Keratinocyte (primary cell): ENCODE data around the gene AGXT2. TPM values are rescaled to one million over a fixed set of nuclear protein-coding genes. Genes with fewer than 3 reads are reported as not detected.

ENCODE experiments used
- DNase-seq: peaks from one replicate; pipeline ENCODE4 v3.0.0-alpha.2; 2011; ENCODE audit warnings: low read depth, missing footprints, low spot score
- FAIRE-seq: peaks from 2 replicates; lab custom pipeline; 2011; peaks lifted over from hg19 to GRCh38; lab: Jason Lieb, UNC
- H2AFZ ChIP-seq: 2 replicates; pipeline ENCODE4 v1.6.0; 2012; ENCODE audit warnings: low read length, control low read depth, inconsistent platforms; ENCODE audit not compliant: control insufficient read depth
- H3K27ac ChIP-seq: 2 replicates; pipeline ENCODE4 v1.5.1; 2011; ENCODE audit warnings: low read length; ENCODE audit not compliant: control insufficient read depth, insufficient read depth
- H3K27me3 ChIP-seq: 3 replicates; pipeline ENCODE4 v1.6.0; 2011; ENCODE audit warnings: low read length; ENCODE audit not compliant: control insufficient read depth, insufficient read depth; ENCODE audit errors: extremely low read depth
- H3K36me3 ChIP-seq, 2 experiments: 2 replicates in 1 of 2; 3 replicates in 1 of 2; pipeline ENCODE4 v1.5.1; 2011; ENCODE audit warnings: low read length in 2 of 2, mild to moderate bottlenecking in 1 of 2; ENCODE audit not compliant: control insufficient read depth in 2 of 2, insufficient read depth in 2 of 2; ENCODE audit errors: extremely low read depth in 1 of 2
- H3K4me1 ChIP-seq: 3 replicates; pipeline ENCODE4 v1.5.1; 2011; ENCODE audit warnings: low read length; ENCODE audit not compliant: control insufficient read depth, insufficient read depth; ENCODE audit errors: extremely low read depth
- H3K4me2 ChIP-seq: 3 replicates; pipeline ENCODE4 v1.6.0; 2011; ENCODE audit warnings: low read depth, low read length; ENCODE audit not compliant: control insufficient read depth, insufficient read depth; ENCODE audit errors: extremely low read depth
- H3K4me3 ChIP-seq, 3 experiments: fragments of 200-600 bp in 1 of 3; sonication (generic) in 1 of 3; 2 replicates in 2 of 3; 3 replicates in 1 of 3; pipeline ENCODE4 v1.5.1; 2011 to 2016; ENCODE audit warnings: low read length in 3 of 3, mild to moderate bottlenecking in 3 of 3, control low read depth in 2 of 3, inconsistent platforms in 1 of 3, low read depth in 1 of 3, mixed read lengths in 1 of 3, mixed run types in 1 of 3, moderate library complexity in 1 of 3; ENCODE audit not compliant: control insufficient read depth in 2 of 3, insufficient read depth in 2 of 3; ENCODE audit errors: extremely low read depth in 1 of 3
- H3K79me2 ChIP-seq: 2 replicates; pipeline ENCODE4 v1.6.0; 2012; ENCODE audit warnings: low read length; ENCODE audit not compliant: control insufficient read depth, insufficient read depth
- H3K9ac ChIP-seq: 3 replicates; pipeline ENCODE4 v1.6.0; 2011; ENCODE audit warnings: low read length; ENCODE audit not compliant: control insufficient read depth, insufficient read depth; ENCODE audit errors: extremely low read depth
- H3K9me1 ChIP-seq: 3 replicates; pipeline ENCODE4 v1.6.0; 2011; ENCODE audit warnings: low read length; ENCODE audit not compliant: control insufficient read depth, insufficient read depth; ENCODE audit errors: extremely low read depth
- H3K9me3 ChIP-seq: 2 replicates; pipeline ENCODE4 v1.5.1; 2012; ENCODE audit warnings: low read depth, low read length; ENCODE audit not compliant: control insufficient read depth
- H4K20me1 ChIP-seq: 3 replicates; pipeline ENCODE4 v1.6.0; 2011; ENCODE audit warnings: low read length; ENCODE audit not compliant: control insufficient read depth, insufficient read depth; ENCODE audit errors: extremely low read depth
- EZH2 ChIP-seq: IDR thresholded peaks from one replicate; pipeline ENCODE4 v1.6.1; 2012; ENCODE audit warnings: inconsistent platforms, mild to moderate bottlenecking, low read length, moderate library complexity
- dilution Hi-C: fragments of 300-500 bp; cut with MboI; formaldehyde crosslinking; loops from one replicate; pipeline ENCODE4 v1.7.0; 2020; ENCODE audit warnings: low sequenced_read_pairs; ENCODE audit not compliant: extremely low pct_ligation_motif_present
- polyA plus RNA-seq, 5 experiments: library from polyadenylated mRNA; depleted of rRNA in 3 of 5; stranded (reverse) in 3 of 5; stranded (forward) in 1 of 5; unstranded in 1 of 5; fragments of >200 nt; gene quantifications; 1 replicate in 1 of 5; 2 replicates in 3 of 5; 3 replicates in 1 of 5; pipeline versions ENCODE4 v1.2.1 to v1.2.3, GENCODE V29; 2011 to 2012; ENCODE audit warnings: missing spikeins in 2 of 5, low read depth in 1 of 5, low replicate concordance in 1 of 5
- TF ChIP-seq, protein P1 (sequence below), 3 experiments: IDR thresholded peaks in 1 of 3; conservative IDR thresholded peaks in 1 of 3; optimal IDR thresholded peaks in 1 of 3; 2 replicates in 2 of 3; 3 replicates in 1 of 3; pipeline versions ENCODE3 to v1.5.1; 2011; ENCODE audit warnings: low read length in 3 of 3, mild to moderate bottlenecking in 3 of 3, moderate library complexity in 2 of 3, control low read depth in 1 of 3, inconsistent platforms in 1 of 3; ENCODE audit not compliant: insufficient read depth in 2 of 3; ENCODE audit errors: extremely low read depth in 1 of 3

Gene AGXT2
- polyA plus RNA-seq, 1 donor (not counting 4 experiments of a cell fraction or from before 2014, with no cell fraction given), result not detected

DNA sequence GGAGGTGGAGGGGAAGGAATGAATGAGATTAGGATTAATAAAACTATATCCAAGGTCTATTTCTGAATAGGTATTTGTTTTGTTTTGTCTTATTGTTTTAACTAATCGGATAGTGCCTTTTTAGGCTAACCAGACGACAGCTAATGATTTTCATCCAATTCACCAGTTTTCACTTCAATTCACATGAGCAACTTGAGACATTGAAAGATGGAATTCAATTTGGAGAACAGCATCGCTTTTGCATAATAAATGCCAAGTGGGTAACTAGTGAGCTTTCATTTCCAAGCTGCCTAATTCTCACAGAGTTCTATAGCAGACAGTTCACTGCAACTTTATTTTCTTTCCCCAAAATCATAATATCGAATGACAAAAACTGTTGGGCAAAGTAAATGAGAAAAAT lies 5.0 kb downstream of the AGXT2 start:
- H3K9me1 ChIP-seq, result no peaks in the 10 kb centered on the region
- no peaks in the 10 kb centered on the region for H3K4me1 ChIP-seq
- no peak overlapping the region for H3K27ac ChIP-seq
- H3K27me3 ChIP-seq, result no peaks in the 10 kb centered on the region
- dilution Hi-C loops, result no loop called here
- H4K20me1 ChIP-seq, result no peaks in the 10 kb centered on the region
- no peak overlapping the region for H3K4me3 ChIP-seq
- no peak overlapping the region for H2AFZ ChIP-seq
- H3K9ac ChIP-seq, result no peak overlapping the region
- no peak overlapping the region for H3K4me2 ChIP-seq
- H3K79me2 ChIP-seq, result no peaks in the 10 kb centered on the region
- FAIRE-seq (no peak), DNase-seq (no peak)
- H3K9me3 ChIP-seq, result no peaks in the 10 kb centered on the region
- TF ChIP-seq EZH2, result no peak
- TF ChIP-seq, protein P1, sequence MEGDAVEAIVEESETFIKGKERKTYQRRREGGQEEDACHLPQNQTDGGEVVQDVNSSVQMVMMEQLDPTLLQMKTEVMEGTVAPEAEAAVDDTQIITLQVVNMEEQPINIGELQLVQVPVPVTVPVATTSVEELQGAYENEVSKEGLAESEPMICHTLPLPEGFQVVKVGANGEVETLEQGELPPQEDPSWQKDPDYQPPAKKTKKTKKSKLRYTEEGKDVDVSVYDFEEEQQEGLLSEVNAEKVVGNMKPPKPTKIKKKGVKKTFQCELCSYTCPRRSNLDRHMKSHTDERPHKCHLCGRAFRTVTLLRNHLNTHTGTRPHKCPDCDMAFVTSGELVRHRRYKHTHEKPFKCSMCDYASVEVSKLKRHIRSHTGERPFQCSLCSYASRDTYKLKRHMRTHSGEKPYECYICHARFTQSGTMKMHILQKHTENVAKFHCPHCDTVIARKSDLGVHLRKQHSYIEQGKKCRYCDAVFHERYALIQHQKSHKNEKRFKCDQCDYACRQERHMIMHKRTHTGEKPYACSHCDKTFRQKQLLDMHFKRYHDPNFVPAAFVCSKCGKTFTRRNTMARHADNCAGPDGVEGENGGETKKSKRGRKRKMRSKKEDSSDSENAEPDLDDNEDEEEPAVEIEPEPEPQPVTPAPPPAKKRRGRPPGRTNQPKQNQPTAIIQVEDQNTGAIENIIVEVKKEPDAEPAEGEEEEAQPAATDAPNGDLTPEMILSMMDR (optimal IDR thresholded peaks at IDR 0.05 in 1 of 3, IDR thresholded peaks at IDR 0.05 in 1 of 3, conservative IDR thresholded peaks at IDR 0.05 in 1 of 3; ENCODE audit: extremely low read depth in 1 of 3, insufficient read depth in 2 of 3, low read length in 3 of 3), result no peak
- no peaks in the 10 kb centered on the region for H3K36me3 ChIP-seq

DNA sequence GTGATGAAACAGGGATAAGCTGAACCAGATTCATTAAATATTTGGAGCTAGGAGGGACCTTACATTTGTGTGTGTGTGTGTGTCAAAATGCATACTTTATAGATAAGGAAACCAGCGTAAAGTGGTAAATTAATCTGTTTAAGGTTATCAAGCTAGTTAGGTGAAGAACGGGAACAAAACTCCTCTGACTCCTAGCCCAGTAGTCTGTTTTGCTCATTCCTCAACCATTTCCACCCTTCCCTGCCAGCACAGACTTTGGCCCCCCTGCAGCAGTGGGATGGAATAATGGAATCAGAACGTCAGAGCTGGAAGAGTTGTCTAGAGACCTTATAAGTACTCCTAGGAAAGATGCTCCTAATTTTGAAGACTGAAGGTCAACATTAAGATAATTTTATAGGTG lies 6.5 kb downstream of the AGXT2 start:
- dilution Hi-C loops, result no loop called here
- Histone ChIP-seq H3K4me2 (no peak overlapping the region), H3K27ac (no peak overlapping the region), H4K20me1 (no peaks in the 10 kb centered on the region), H3K4me1 (no peaks in the 10 kb centered on the region), H3K4me3 (no peak overlapping the region), H3K9me1 (no peaks in the 10 kb centered on the region), H3K36me3 (no peaks in the 10 kb centered on the region), H3K9me3 (no peaks in the 10 kb centered on the region), H2AFZ (no peak overlapping the region), H3K27me3 (no peaks in the 10 kb centered on the region), H3K9ac (no peak overlapping the region), H3K79me2 (no peaks in the 10 kb centered on the region)
- no peak for TF ChIP-seq EZH2
- TF ChIP-seq, protein P1 (optimal IDR thresholded peaks at IDR 0.05 in 1 of 3, IDR thresholded peaks at IDR 0.05 in 1 of 3, conservative IDR thresholded peaks at IDR 0.05 in 1 of 3; ENCODE audit: extremely low read depth in 1 of 3, insufficient read depth in 2 of 3, low read length in 3 of 3), result no peak
- FAIRE-seq (no peak), DNase-seq (no peak)
